ENCODE results near the gene ABHD17A. TPM values are rescaled to one million over a fixed set of nuclear protein-coding genes. Genes with fewer than 3 reads are reported as not detected.

ABHD17A gene
- total and polyA plus RNA-seq, 2 of the 8 experiments (the other 6 are each of a cell fraction or from before 2014, with no cell fraction given), result 41.2 to 87.4 TPM

- TF ChIP-seq CHD7 (IDR thresholded peaks at IDR 0.05; ENCODE audit: insufficient replicate concordance, low read length) (no peak), YY1 (IDR thresholded peaks at IDR 0.05; ENCODE audit: low read depth, low read length) (0 out of 2 replicates have a peak, but pooled peaks have one; percentile 33), E2F6 (IDR thresholded peaks at IDR 0.05) (no peak), EGR1 (IDR thresholded peaks at IDR 0.05; ENCODE audit: borderline replicate concordance, low read depth, low read length) (no peak), RXRA (IDR thresholded peaks at IDR 0.05; ENCODE audit: insufficient read depth, low read depth, low read length) (0 out of 2 replicates have a peak, but pooled peaks have one; percentile 7), SP4 (IDR thresholded peaks at IDR 0.05; ENCODE audit: low read length) (0 out of 2 replicates have a peak, but pooled peaks have one; percentile 63), POLR2A (IDR thresholded peaks at IDR 0.05; ENCODE audit: control extremely low read depth in 1 of 2, low read depth in 2 of 2, low read length in 2 of 2) (no peak), CEBPB (IDR thresholded peaks at IDR 0.05; ENCODE audit: low read depth, low read length) (no peak), CREB1 (IDR thresholded peaks at IDR 0.05) (0 out of 2 replicates have a peak, but pooled peaks have one; percentile 12), BCL11A (IDR thresholded peaks at IDR 0.05; ENCODE audit: low read depth in 2 of 2, low read length in 2 of 2) (no peak)
Observed at GRCh38 chr19:1929021-1929742, 43.9 kb upstream of the ABHD17A start (continued).
